HEK293 (cell line): ENCODE measurements around the gene PTPRA.

Experiments
- CTCF ChIP-seq: fragments of 450-650 bp; formaldehyde crosslinking; IDR thresholded peaks from 2 replicates; pipeline ENCODE4 v1.5.1; 2016; ENCODE audit warnings: missing biosample characterization, missing genetic modification characterization
- ZBTB1 ChIP-seq: fragments of 450-650 bp; formaldehyde crosslinking; IDR thresholded peaks from 2 replicates; pipeline ENCODE4 v1.5.1; 2016; ENCODE audit warnings: missing biosample characterization, missing genetic modification characterization
- ZIC2 ChIP-seq: fragments of 450-650 bp; formaldehyde crosslinking; IDR thresholded peaks from 2 replicates; pipeline ENCODE4 v1.5.1; 2016; ENCODE audit warnings: missing biosample characterization, missing genetic modification characterization
- ZNF10 ChIP-seq: fragments of 450-650 bp; formaldehyde crosslinking; IDR thresholded peaks from 2 replicates; pipeline ENCODE4 v1.5.1; 2017; ENCODE audit warnings: missing biosample characterization, missing genetic modification characterization
- ZNF202 ChIP-seq: fragments of 450-650 bp; formaldehyde crosslinking; IDR thresholded peaks from 2 replicates; pipeline ENCODE4 v1.5.1; 2016; ENCODE audit warnings: missing biosample characterization, missing genetic modification characterization, borderline replicate concordance
- ZNF324 ChIP-seq: fragments of 450-650 bp; formaldehyde crosslinking; IDR thresholded peaks from 2 replicates; pipeline ENCODE4 v1.5.1; 2016; ENCODE audit warnings: missing biosample characterization, missing genetic modification characterization
- ZNF549 ChIP-seq: fragments of 450-650 bp; IDR thresholded peaks from 2 replicates; pipeline ENCODE4 v1.5.1; 2018; ENCODE audit warnings: missing biosample characterization, missing genetic modification characterization, mild to moderate bottlenecking, inconsistent platforms, moderate library complexity
- ZNF645 ChIP-seq: fragments of 450-650 bp; formaldehyde crosslinking; IDR thresholded peaks from 2 replicates; pipeline ENCODE4; 2016; ENCODE audit warnings: missing biosample characterization, missing genetic modification characterization
- ZSCAN30 ChIP-seq: fragments of 450-650 bp; IDR thresholded peaks from 2 replicates; pipeline ENCODE4 v1.5.1; 2018; ENCODE audit warnings: missing biosample characterization, mild to moderate bottlenecking, missing genetic modification characterization, moderate library complexity

DNA sequence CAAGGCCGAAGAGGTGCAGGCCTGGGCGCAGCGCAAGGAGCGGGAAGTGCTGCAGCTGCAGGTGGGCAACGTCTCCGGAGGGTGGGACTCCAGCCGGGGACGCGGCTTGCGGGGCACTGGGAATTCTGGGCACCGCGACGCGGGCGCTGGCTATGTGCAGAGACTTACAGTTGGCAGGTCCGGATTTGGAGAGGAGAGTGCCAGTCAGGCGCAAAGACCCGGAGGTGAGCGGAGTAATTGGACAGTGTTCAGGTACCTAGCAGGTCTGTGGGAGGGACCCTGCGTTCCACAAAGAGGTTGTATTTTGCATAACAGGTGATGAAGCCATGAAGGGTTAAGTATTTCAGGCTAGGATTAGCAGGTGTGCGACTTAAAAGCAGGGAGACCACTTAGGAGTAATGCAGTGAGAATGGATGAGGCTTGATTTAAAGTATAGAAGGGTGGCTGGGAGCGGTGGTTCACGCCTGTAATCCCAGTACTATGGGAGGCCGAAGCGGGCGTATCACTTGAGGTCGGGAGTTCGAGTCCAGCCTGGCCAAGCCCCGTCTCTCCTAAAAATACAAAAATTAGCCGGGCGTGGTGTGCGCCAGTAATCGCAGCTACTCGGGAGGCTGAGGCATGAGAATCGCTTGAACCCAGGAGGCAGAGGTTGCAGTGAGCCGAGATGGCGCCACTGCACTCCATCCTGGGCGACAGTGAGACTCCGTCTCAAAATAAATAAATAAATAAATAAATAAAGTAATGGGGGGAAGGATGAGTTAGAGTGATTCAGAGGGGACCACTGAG is 173.6 kb downstream of the PTPRA start:
- TF ChIP-seq CTCF (no peak), ZNF645 (no peak), ZBTB1 (tag by site-specific recombination) (no peak), ZSCAN30 (tag by site-specific recombination) (no peak), ZNF549 (tag by site-specific recombination) (no peak), ZNF324 (tag by site-specific recombination) (no peak), ZNF202 (tag by site-specific recombination) (no peak), ZIC2 (tag by site-specific recombination) (no peak), ZNF10 (tag by site-specific recombination) (no peak)
